ENCODE measurements around the gene FEM1C.

The FEM1C gene

GRCh38 chr5:115577329-115577728 is 32.8 kb upstream of the FEM1C start:
- Histone ChIP-seq H3K4me3 (ENCODE audit: low read length) (no peak overlapping the region), H3K27me3 (ENCODE audit: control insufficient read depth, insufficient read depth, low read length) (no peaks in the 10 kb centered on the region), H3K9ac (ENCODE audit: low read length) (no peak overlapping the region), H3K4me1 (ENCODE audit: control insufficient read depth, insufficient read depth, low read length) (no peaks in the 10 kb centered on the region), H3K27ac (ENCODE audit: low read depth, low read length) (no peak overlapping the region), H3K36me3 (ENCODE audit: control insufficient read depth, insufficient read depth, low read length) (no peaks in the 10 kb centered on the region)

GRCh38 chr5:115575167-115576070 is 30.8 kb upstream of the FEM1C start:
- H3K4me3 ChIP-seq (ENCODE audit: low read length): no peak overlapping the region
- H3K27me3 ChIP-seq (ENCODE audit: control insufficient read depth, insufficient read depth, low read length): no peaks in the 10 kb centered on the region
- no peak overlapping the region for H3K27ac ChIP-seq (ENCODE audit: low read depth, low read length)
- no peaks in the 10 kb centered on the region for H3K4me1 ChIP-seq (ENCODE audit: control insufficient read depth, insufficient read depth, low read length)
- no peaks in the 10 kb centered on the region for H3K36me3 ChIP-seq (ENCODE audit: control insufficient read depth, insufficient read depth, low read length)
- no peak overlapping the region for H3K9ac ChIP-seq (ENCODE audit: low read length)

GRCh38 chr5:115573133-115573532 is 28.6 kb upstream of the FEM1C start:
- no peak overlapping the region for H3K27ac ChIP-seq (ENCODE audit: low read depth, low read length)

GRCh38 chr5:115571441-115571878 is 26.9 kb upstream of the FEM1C start:
- Histone ChIP-seq H3K4me3 (ENCODE audit: low read length) (no peak overlapping the region), H3K9ac (ENCODE audit: low read length) (no peak overlapping the region), H3K36me3 (ENCODE audit: control insufficient read depth, insufficient read depth, low read length) (no peaks in the 10 kb centered on the region), H3K27me3 (ENCODE audit: control insufficient read depth, insufficient read depth, low read length) (no peaks in the 10 kb centered on the region), H3K4me1 (ENCODE audit: control insufficient read depth, insufficient read depth, low read length) (no peaks in the 10 kb centered on the region), H3K27ac (ENCODE audit: low read depth, low read length) (no peak overlapping the region)

More at GRCh38 chr5:115573133-115573532, 28.6 kb upstream of the FEM1C start:
- Histone ChIP-seq H3K9ac (ENCODE audit: low read length) (no peak overlapping the region), H3K36me3 (ENCODE audit: control insufficient read depth, insufficient read depth, low read length) (no peaks in the 10 kb centered on the region), H3K4me3 (ENCODE audit: low read length) (no peak overlapping the region), H3K4me1 (ENCODE audit: control insufficient read depth, insufficient read depth, low read length) (no peaks in the 10 kb centered on the region), H3K27me3 (ENCODE audit: control insufficient read depth, insufficient read depth, low read length) (no peaks in the 10 kb centered on the region)

- Histone ChIP-seq H3K4me1 (ENCODE audit: control insufficient read depth, insufficient read depth, low read length) (no peaks in the 10 kb centered on the region), H3K27me3 (ENCODE audit: control insufficient read depth, insufficient read depth, low read length) (no peaks in the 10 kb centered on the region), H3K4me3 (ENCODE audit: low read length) (no peak overlapping the region), H3K36me3 (ENCODE audit: control insufficient read depth, insufficient read depth, low read length) (no peaks in the 10 kb centered on the region), H3K27ac (ENCODE audit: low read depth, low read length) (no peak overlapping the region), H3K9ac (ENCODE audit: low read length) (no peak overlapping the region)
These were observed 24.1 kb upstream of the FEM1C start for GRCh38 chr5:115568668-115569067.

GRCh38 chr5:115565233-115565632 is 20.7 kb upstream of the FEM1C start:
- H3K27ac ChIP-seq (ENCODE audit: low read depth, low read length): no peak overlapping the region
- no peak overlapping the region for H3K9ac ChIP-seq (ENCODE audit: low read length)
- H3K4me1 ChIP-seq (ENCODE audit: control insufficient read depth, insufficient read depth, low read length): no peaks in the 10 kb centered on the region
- no peaks in the 10 kb centered on the region for H3K27me3 ChIP-seq (ENCODE audit: control insufficient read depth, insufficient read depth, low read length)
- no peak overlapping the region for H3K4me3 ChIP-seq (ENCODE audit: low read length)
- no peaks in the 10 kb centered on the region for H3K36me3 ChIP-seq (ENCODE audit: control insufficient read depth, insufficient read depth, low read length)

- Histone ChIP-seq H3K27ac (ENCODE audit: low read depth, low read length) (no peak overlapping the region), H3K27me3 (ENCODE audit: control insufficient read depth, insufficient read depth, low read length) (no peaks in the 10 kb centered on the region), H3K4me3 (ENCODE audit: low read length) (no peak overlapping the region), H3K4me1 (ENCODE audit: control insufficient read depth, insufficient read depth, low read length) (no peaks in the 10 kb centered on the region), H3K9ac (ENCODE audit: low read length) (no peak overlapping the region), H3K36me3 (ENCODE audit: control insufficient read depth, insufficient read depth, low read length) (no peaks in the 10 kb centered on the region)
These were observed 16.6 kb upstream of the FEM1C start for GRCh38 chr5:115561176-115561575.

- H3K4me3 ChIP-seq (ENCODE audit: low read length): no peak overlapping the region
- no peak overlapping the region for H3K27ac ChIP-seq (ENCODE audit: low read depth, low read length)
- no peak overlapping the region for H3K9ac ChIP-seq (ENCODE audit: low read length)
- H3K27me3 ChIP-seq (ENCODE audit: control insufficient read depth, insufficient read depth, low read length): no peaks in the 10 kb centered on the region
- no peaks in the 10 kb centered on the region for H3K4me1 ChIP-seq (ENCODE audit: control insufficient read depth, insufficient read depth, low read length)
- H3K36me3 ChIP-seq (ENCODE audit: control insufficient read depth, insufficient read depth, low read length): no peaks in the 10 kb centered on the region
These were observed 14.9 kb upstream of the FEM1C start for GRCh38 chr5:115559524-115559923.

GRCh38 chr5:115558388-115558956 is 13.9 kb upstream of the FEM1C start:
- Histone ChIP-seq H3K4me1 (ENCODE audit: control insufficient read depth, insufficient read depth, low read length) (no peaks in the 10 kb centered on the region), H3K36me3 (ENCODE audit: control insufficient read depth, insufficient read depth, low read length) (no peaks in the 10 kb centered on the region), H3K9ac (ENCODE audit: low read length) (no peak overlapping the region), H3K4me3 (ENCODE audit: low read length) (no peak overlapping the region), H3K27me3 (ENCODE audit: control insufficient read depth, insufficient read depth, low read length) (no peaks in the 10 kb centered on the region), H3K27ac (ENCODE audit: low read depth, low read length) (no peak overlapping the region)

GRCh38 chr5:115557667-115558387 is 13.3 kb upstream of the FEM1C start:
- no peaks in the 10 kb centered on the region for H3K36me3 ChIP-seq (ENCODE audit: control insufficient read depth, insufficient read depth, low read length)
- no peak overlapping the region for H3K4me3 ChIP-seq (ENCODE audit: low read length)
- no peak overlapping the region for H3K27ac ChIP-seq (ENCODE audit: low read depth, low read length)
- H3K27me3 ChIP-seq (ENCODE audit: control insufficient read depth, insufficient read depth, low read length): no peaks in the 10 kb centered on the region
- H3K9ac ChIP-seq (ENCODE audit: low read length): no peak overlapping the region
- no peaks in the 10 kb centered on the region for H3K4me1 ChIP-seq (ENCODE audit: control insufficient read depth, insufficient read depth, low read length)

- H3K9ac ChIP-seq (ENCODE audit: low read length): no peak overlapping the region
- no peaks in the 10 kb centered on the region for H3K4me1 ChIP-seq (ENCODE audit: control insufficient read depth, insufficient read depth, low read length)
- H3K27me3 ChIP-seq (ENCODE audit: control insufficient read depth, insufficient read depth, low read length): no peaks in the 10 kb centered on the region
- H3K4me3 ChIP-seq (ENCODE audit: low read length): no peak overlapping the region
- H3K27ac ChIP-seq (ENCODE audit: low read depth, low read length): no peak overlapping the region
- no peaks in the 10 kb centered on the region for H3K36me3 ChIP-seq (ENCODE audit: control insufficient read depth, insufficient read depth, low read length)
These were observed 11.7 kb upstream of the FEM1C start for GRCh38 chr5:115556276-115556675.

- H3K27me3 ChIP-seq (ENCODE audit: control insufficient read depth, insufficient read depth, low read length): no peaks in the 10 kb centered on the region
- H3K4me3 ChIP-seq (ENCODE audit: low read length): no peak overlapping the region
- no peak overlapping the region for H3K27ac ChIP-seq (ENCODE audit: low read depth, low read length)
- no peaks in the 10 kb centered on the region for H3K36me3 ChIP-seq (ENCODE audit: control insufficient read depth, insufficient read depth, low read length)
- no peak overlapping the region for H3K9ac ChIP-seq (ENCODE audit: low read length)
- H3K4me1 ChIP-seq (ENCODE audit: control insufficient read depth, insufficient read depth, low read length): no peaks in the 10 kb centered on the region
These were observed 10.6 kb upstream of the FEM1C start for GRCh38 chr5:115555084-115555633.

Measured in rectal smooth muscle tissue (tissue), 1 donor.